WTC11 (cell line): ENCODE results near the gene FNDC7.

Experiments
- ZNF671 ChIP-seq: fragments of 250-450 bp; sonication (Bioruptor Pico); IDR thresholded peaks from 2 replicates; pipeline ENCODE4 v1.8.0; 2021; ENCODE audit warnings: mild to moderate bottlenecking
- TF ChIP-seq, protein P1 (sequence below): sonication (generic); formaldehyde crosslinking; IDR thresholded peaks from 2 replicates; pipeline ENCODE4 v1.8.1; 2023; ENCODE audit warnings: mild to moderate bottlenecking, missing genetic modification reagents, moderate library complexity

DNA sequence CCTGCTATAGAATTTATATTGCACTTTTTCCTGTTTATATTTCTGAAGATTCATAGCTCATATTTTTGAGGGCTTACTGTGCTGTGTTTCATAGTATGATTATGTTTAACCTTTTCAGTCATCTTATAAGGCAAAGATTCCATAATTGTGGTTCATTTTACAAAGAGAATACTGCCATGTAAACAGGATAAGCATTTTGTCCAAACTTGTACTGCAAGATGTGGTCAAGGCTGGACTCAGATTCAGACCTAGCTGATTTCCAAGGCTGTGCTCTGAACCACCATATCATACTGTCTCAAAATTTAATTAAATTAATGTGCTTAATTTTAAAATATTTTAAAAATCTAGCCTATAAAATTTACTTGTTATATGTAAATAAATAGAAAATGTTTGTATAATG is 65.1 kb downstream of the FNDC7 start:
- no peak for TF ChIP-seq ZNF671 (CRISPR knock-in tag)
- TF ChIP-seq, protein P1, sequence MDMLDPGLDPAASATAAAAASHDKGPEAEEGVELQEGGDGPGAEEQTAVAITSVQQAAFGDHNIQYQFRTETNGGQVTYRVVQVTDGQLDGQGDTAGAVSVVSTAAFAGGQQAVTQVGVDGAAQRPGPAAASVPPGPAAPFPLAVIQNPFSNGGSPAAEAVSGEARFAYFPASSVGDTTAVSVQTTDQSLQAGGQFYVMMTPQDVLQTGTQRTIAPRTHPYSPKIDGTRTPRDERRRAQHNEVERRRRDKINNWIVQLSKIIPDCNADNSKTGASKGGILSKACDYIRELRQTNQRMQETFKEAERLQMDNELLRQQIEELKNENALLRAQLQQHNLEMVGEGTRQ (CRISPR knock-in tag): no peak
